KMS-11 (cell line): ENCODE results near the gene EPHB6.

Experiments
- H2AFZ ChIP-seq: fragments of 200-600 bp; sonication (generic); 2 replicates; pipeline ENCODE4 v1.6.1; 2016; ENCODE audit warnings: antibody characterized with exemption, mixed run types, low read depth
- H3K27ac ChIP-seq: fragments of 200-600 bp; sonication (generic); 2 replicates; pipeline ENCODE4 v1.6.1; 2016; ENCODE audit warnings: mild to moderate bottlenecking, mixed run types
- H3K27me3 ChIP-seq: fragments of 200-600 bp; sonication (generic); 2 replicates; pipeline ENCODE4 v1.6.1; 2017; ENCODE audit warnings: mild to moderate bottlenecking, low read depth, mixed run types, moderate library complexity; ENCODE audit not compliant: insufficient read depth
- H3K36me3 ChIP-seq: fragments of 200-600 bp; sonication (generic); 2 replicates; pipeline ENCODE4 v1.6.1; 2017; ENCODE audit warnings: mild to moderate bottlenecking, mixed run types; ENCODE audit not compliant: insufficient read depth
- H3K4me1 ChIP-seq: fragments of 200-600 bp; sonication (generic); 2 replicates; pipeline ENCODE4 v1.6.1; 2016; ENCODE audit warnings: mild to moderate bottlenecking, low read depth, mixed run types; ENCODE audit not compliant: poor library complexity, severe bottlenecking
- H3K4me2 ChIP-seq: fragments of 200-600 bp; sonication (generic); 2 replicates; pipeline ENCODE4 v1.7.0; 2016; ENCODE audit warnings: mild to moderate bottlenecking, mixed run types
- H3K4me3 ChIP-seq: fragments of 200-600 bp; sonication (generic); IDR thresholded peaks from 2 replicates; pipeline ENCODE4 v1.6.1; 2017; ENCODE audit warnings: low read depth, low read length, mixed read lengths; ENCODE audit not compliant: insufficient read depth
- H3K79me2 ChIP-seq: fragments of 200-600 bp; sonication (generic); 2 replicates; pipeline ENCODE4 v1.6.1; 2016; ENCODE audit warnings: low read depth, mixed run types; ENCODE audit not compliant: insufficient read depth
- H3K9ac ChIP-seq: fragments of 200-600 bp; sonication (generic); 2 replicates; pipeline ENCODE4 v1.6.1; 2016; ENCODE audit warnings: mild to moderate bottlenecking, mixed run types
- H4K20me1 ChIP-seq: fragments of 200-600 bp; sonication (generic); 2 replicates; pipeline ENCODE4 v1.6.1; 2016; ENCODE audit warnings: mild to moderate bottlenecking, mixed run types; ENCODE audit not compliant: insufficient read depth
- CTCF ChIP-seq: fragments of 200-600 bp; sonication (generic); conservative IDR thresholded peaks from 2 replicates; pipeline ENCODE4 v1.6.1; 2017; ENCODE audit warnings: low read depth, mild to moderate bottlenecking, antibody characterized with exemption, low read length, moderate library complexity, mixed read lengths

The EPHB6 gene

GRCh38 chr7:142835487-142835886 is 19.4 kb upstream of the EPHB6 start:
- Histone ChIP-seq H3K79me2 (no peaks in the 10 kb centered on the region), H3K36me3 (no peaks in the 10 kb centered on the region), H3K4me2 (no peak overlapping the region), H3K4me3 (no peak overlapping the region), H3K4me1 (no peaks in the 10 kb centered on the region), H2AFZ (no peak overlapping the region), H3K27ac (no peak overlapping the region), H4K20me1 (no peaks in the 10 kb centered on the region), H3K9ac (no peak overlapping the region), H3K27me3 (no peaks in the 10 kb centered on the region)
- no peak for TF ChIP-seq CTCF

- Histone ChIP-seq H2AFZ (no peak overlapping the region), H4K20me1 (no peaks in the 10 kb centered on the region), H3K27ac (no peak overlapping the region), H3K4me2 (no peak overlapping the region), H3K27me3 (no peaks in the 10 kb centered on the region), H3K79me2 (no peaks in the 10 kb centered on the region), H3K9ac (no peak overlapping the region), H3K4me3 (no peak overlapping the region), H3K36me3 (no peaks in the 10 kb centered on the region), H3K4me1 (no peaks in the 10 kb centered on the region)
- TF ChIP-seq CTCF = no peak
Observed at GRCh38 chr7:142836426-142836825, 18.4 kb upstream of the EPHB6 start.

DNA sequence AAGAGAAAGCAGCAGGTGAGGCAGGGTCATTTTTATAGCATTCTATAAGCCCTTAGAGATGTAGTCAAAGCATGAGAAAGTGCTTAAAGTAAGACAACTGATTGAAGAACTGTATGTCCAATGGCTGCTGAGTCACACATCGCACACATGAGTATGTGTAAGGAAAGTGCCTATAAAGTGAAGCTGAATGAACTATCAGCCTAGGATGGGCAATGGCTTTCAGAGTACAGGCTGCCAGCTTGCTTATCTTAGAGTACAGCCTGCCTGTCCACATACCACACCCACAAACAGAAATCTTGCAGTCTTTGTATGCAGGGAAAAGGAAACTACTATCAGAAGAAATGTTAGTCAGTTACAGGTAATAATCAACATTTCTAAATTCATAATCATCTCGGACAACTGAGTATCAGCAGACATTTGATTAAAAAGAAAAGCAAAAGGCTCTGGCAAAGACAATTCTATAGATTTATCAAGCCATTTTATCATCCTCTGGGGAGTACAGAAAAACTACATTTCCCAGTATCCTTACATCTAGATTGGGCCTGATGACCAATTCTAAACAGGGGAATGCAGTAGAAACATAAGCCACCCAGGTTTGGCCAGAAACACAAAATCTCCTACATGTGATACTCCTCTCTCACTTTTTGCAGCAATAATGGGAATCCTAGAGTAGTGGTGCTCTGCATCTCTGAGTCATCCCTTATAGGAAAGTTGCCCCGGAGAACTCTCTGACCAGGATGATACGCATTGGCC is 16.2 kb upstream of the EPHB6 start:
- TF ChIP-seq CTCF = no peak
- H3K27ac ChIP-seq = no peak overlapping the region
- no peaks in the 10 kb centered on the region for H3K27me3 ChIP-seq
- H3K4me1 ChIP-seq = no peaks in the 10 kb centered on the region
- H3K79me2 ChIP-seq = no peaks in the 10 kb centered on the region
- H3K36me3 ChIP-seq = no peaks in the 10 kb centered on the region
- no peaks in the 10 kb centered on the region for H4K20me1 ChIP-seq
- no peak overlapping the region for H3K4me3 ChIP-seq
- H3K4me2 ChIP-seq = no peak overlapping the region
- no peak overlapping the region for H3K9ac ChIP-seq
- no peak overlapping the region for H2AFZ ChIP-seq

DNA sequence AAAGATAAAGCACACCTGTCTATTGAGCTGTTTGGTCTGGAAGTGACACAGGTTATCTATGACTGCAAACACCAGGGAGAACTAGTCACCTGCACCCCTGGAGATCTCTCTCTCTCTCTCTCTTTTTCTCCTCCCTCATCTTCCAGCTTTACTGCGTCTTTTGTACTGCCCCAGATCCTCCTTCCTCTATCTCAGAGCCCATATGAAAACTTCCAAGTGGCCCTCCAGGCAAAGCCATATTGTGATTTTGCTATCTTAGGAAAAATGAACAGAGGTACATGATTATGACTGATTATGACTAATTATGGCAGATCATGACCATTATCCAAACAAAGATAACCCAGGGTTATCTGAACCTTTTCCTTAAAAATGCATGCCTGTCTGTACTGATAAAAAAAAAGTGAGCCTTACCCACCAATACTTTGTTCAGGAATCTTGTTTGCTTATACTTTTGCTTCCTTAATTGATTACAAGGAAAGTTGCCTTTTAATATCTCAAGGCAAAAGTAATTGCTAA is 12.6 kb upstream of the EPHB6 start:
- no peak overlapping the region for H2AFZ ChIP-seq
- no peaks in the 10 kb centered on the region for H3K36me3 ChIP-seq
- H3K27me3 ChIP-seq = no peaks in the 10 kb centered on the region
- no peak for TF ChIP-seq CTCF
- no peaks in the 10 kb centered on the region for H3K79me2 ChIP-seq
- H3K9ac ChIP-seq = no peak overlapping the region
- no peaks in the 10 kb centered on the region for H3K4me1 ChIP-seq
- H4K20me1 ChIP-seq = no peaks in the 10 kb centered on the region
- no peak overlapping the region for H3K4me3 ChIP-seq
- no peak overlapping the region for H3K27ac ChIP-seq
- H3K4me2 ChIP-seq = no peak overlapping the region
